Measurements from ENCODE around the gene TRIAP1. TPM values are rescaled to one million over a fixed set of nuclear protein-coding genes. Genes with fewer than 3 reads are reported as not detected.
"Not testable (repeated sequence)": the region's sequence is repeated elsewhere in the genome, so short reads cannot be mapped to it uniquely, and the experiment has no call there.

Gene TRIAP1
- total RNA-seq, 1 donor from 2014 or later, result 38.1 TPM

GRCh38 chr12:120488057-120488640 is 42.0 kb upstream of the TRIAP1 start:
- peaks cover 16% of the 10 kb centered on the region for H3K4me1 Mint-ChIP-seq
- no peak for TF ChIP-seq CTCF (conservative IDR thresholded peaks at IDR 0.05)
- peaks cover 7% of the 10 kb centered on the region for H3K36me3 Mint-ChIP-seq (ENCODE audit: low read depth)
- no peaks in the 10 kb centered on the region for H3K9me3 Mint-ChIP-seq
- no peaks in the 10 kb centered on the region for H3K27me3 Mint-ChIP-seq (ENCODE audit: low read depth)
- H3K4me3 Mint-ChIP-seq, result no peak overlapping the region
- no peak for DNase-seq (ENCODE audit: low read depth, low spot score)
- H3K27ac Mint-ChIP-seq (ENCODE audit: unreplicated experiment), result peak overlapping the region; percentile 95

GRCh38 chr12:120487552-120487951 is 41.4 kb upstream of the TRIAP1 start:
- Mint-ChIP-seq H3K27ac (ENCODE audit: unreplicated experiment) (peak overlapping the region; percentile 78), H3K4me1 (peaks cover 16% of the 10 kb centered on the region)
- not testable (repeated sequence) for H3K27me3 Mint-ChIP-seq (ENCODE audit: low read depth); H3K9me3 Mint-ChIP-seq; H3K4me3 Mint-ChIP-seq; DNase-seq (ENCODE audit: low read depth, low spot score); H3K36me3 Mint-ChIP-seq (ENCODE audit: low read depth)

- no peak for DNase-seq (ENCODE audit: low read depth, low spot score)
- H3K36me3 Mint-ChIP-seq (ENCODE audit: low read depth), result peaks cover 7% of the 10 kb centered on the region
- no peaks in the 10 kb centered on the region for H3K9me3 Mint-ChIP-seq
- H3K27ac Mint-ChIP-seq (ENCODE audit: unreplicated experiment), result no peak overlapping the region
- H3K4me3 Mint-ChIP-seq, result no peak overlapping the region
- no peaks in the 10 kb centered on the region for H3K27me3 Mint-ChIP-seq (ENCODE audit: low read depth)
- peaks cover 16% of the 10 kb centered on the region for H3K4me1 Mint-ChIP-seq
- no peak for TF ChIP-seq CTCF (conservative IDR thresholded peaks at IDR 0.05)
Measured at GRCh38 chr12:120485961-120486881, 40.0 kb upstream of the TRIAP1 start.

- no peak for TF ChIP-seq CTCF (conservative IDR thresholded peaks at IDR 0.05)
- no peak for DNase-seq (ENCODE audit: low read depth, low spot score)
- Mint-ChIP-seq H3K36me3 (ENCODE audit: low read depth) (peaks cover 3% of the 10 kb centered on the region), H3K4me1 (peaks cover 29% of the 10 kb centered on the region), H3K27me3 (ENCODE audit: low read depth) (no peaks in the 10 kb centered on the region), H3K9me3 (no peaks in the 10 kb centered on the region), H3K4me3 (no peak overlapping the region), H3K27ac (ENCODE audit: unreplicated experiment) (no peak overlapping the region)
Measured at GRCh38 chr12:120483621-120484020, 37.4 kb upstream of the TRIAP1 start.

GRCh38 chr12:120481022-120481767 is 35.0 kb upstream of the TRIAP1 start:
- no peak for DNase-seq (ENCODE audit: low read depth, low spot score)
- H3K4me1 Mint-ChIP-seq, result peaks cover 21% of the 10 kb centered on the region
- no peaks in the 10 kb centered on the region for H3K27me3 Mint-ChIP-seq (ENCODE audit: low read depth)
- no peak for TF ChIP-seq CTCF (conservative IDR thresholded peaks at IDR 0.05)
- H3K27ac Mint-ChIP-seq (ENCODE audit: unreplicated experiment), result no peak overlapping the region
- no peaks in the 10 kb centered on the region for H3K36me3 Mint-ChIP-seq (ENCODE audit: low read depth)
- no peaks in the 10 kb centered on the region for H3K9me3 Mint-ChIP-seq
- H3K4me3 Mint-ChIP-seq, result no peak overlapping the region
